Central memory CD4-positive, alpha-beta T cell (primary cell): ENCODE measurements around the gene MAN1C1.
A peak's percentile ranks its signal among the peaks of the same experiment; 100 is the strongest.
"Not testable (repeated sequence)": the region's sequence is repeated elsewhere in the genome, so short reads cannot be mapped to it uniquely, and the experiment has no call there.

ENCODE experiments used
- DNase-seq: peaks from one replicate; pipeline ENCODE4 v3.0.0; 2022

Gene MAN1C1

DNA sequence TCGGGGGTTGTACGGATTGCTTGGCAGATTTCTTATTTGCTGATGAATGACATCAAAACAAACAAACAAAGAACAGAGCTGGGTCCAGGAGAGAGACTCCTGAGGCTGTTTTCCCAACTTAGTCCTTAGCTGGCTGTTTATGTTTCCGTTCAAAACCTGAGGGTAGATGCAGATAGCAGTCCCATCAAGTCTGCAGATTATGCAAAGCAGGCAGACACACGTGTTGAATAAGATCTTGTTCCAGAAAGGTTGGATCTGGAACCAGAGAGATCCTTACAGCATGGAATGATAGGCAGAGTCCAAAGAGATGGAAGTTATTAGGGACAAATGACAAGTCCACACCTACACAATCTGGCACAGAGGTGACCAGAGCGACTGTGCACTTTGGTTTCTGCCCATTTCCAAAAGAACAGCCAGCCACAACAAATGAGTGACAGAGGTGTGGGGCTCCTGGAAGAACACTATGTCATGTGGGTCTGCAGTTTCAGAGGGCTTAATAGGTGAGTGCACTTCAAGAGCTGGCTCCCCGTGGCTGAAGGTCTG lies 65.5 kb downstream of the MAN1C1 start:
- no peak for DNase-seq

DNA sequence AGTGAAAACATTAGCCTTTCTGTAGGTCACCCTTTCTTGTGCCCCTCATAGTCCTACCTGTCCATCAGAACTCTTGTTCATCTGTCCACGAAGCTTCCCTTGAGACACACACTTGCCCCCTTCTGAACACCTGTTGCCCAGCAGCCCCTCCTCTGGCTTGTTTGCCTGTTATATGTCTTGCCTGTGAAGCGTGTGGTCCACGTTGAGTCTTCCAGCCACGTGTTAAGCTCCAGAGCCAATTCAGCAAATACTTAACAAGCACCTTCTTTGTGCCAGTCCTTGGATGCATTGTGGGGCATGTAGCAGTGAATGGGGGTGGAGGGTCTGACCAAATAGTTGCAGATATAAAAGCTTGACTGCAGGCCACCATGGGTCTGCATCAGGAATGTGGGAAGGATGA lies 66.6 kb downstream of the MAN1C1 start:
- DNase-seq: no peak

DNA sequence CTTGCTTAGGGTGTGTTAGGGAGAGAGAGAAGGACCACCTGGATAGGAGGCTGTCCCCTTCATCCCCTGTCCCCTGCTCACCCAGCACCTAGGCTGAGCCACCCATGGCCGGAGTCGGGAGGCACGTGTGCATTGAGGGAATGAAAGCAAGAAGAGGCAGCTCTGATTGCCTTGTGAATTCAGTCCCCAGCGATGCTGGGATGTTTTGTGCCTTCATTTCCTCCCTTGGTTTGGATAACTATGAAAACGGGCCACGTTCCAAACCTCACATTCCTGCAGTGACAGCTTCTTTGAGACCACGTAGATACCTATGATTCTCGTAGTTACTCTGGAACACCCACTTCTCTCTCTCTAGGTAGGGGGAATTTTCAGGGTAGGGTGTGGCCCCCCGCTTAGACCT lies 67.1 kb downstream of the MAN1C1 start:
- no peak for DNase-seq

DNA sequence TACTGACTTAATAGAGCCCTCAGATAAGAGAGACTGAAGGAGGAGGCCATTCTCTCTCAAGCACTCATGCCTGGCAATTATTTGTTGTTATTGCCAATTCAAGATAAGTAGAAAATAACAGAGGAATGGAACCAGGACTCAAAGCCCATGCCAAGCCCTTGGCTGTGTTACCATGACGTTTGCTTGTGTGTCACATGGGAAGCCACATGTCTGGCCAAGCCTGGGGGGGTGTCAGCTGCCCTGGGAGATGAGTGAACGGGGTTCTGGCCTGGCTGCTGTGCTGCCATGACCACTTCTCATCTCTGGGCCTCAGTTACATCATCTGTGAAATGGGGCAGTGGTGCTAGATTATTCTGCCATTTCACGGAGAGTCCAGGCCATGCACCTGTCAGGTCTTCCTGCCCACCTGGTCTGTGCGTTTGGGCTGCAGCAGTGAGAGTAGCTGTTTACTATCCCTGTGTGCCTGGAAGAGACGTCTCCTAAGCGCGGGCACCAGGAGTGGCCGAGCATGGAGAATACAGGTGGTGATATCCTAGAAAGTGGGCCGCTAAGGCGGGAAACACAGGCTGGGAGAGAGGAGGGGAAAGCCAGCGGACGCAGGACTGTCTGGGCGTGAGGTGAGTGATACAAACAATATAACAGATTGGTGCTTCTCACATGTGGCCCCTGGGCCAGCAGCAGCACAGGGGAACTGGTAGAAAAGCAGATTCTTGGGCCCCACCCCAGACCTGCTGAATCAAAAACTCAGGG lies 67.8 kb downstream of the MAN1C1 start:
- DNase-seq: no peak

DNA sequence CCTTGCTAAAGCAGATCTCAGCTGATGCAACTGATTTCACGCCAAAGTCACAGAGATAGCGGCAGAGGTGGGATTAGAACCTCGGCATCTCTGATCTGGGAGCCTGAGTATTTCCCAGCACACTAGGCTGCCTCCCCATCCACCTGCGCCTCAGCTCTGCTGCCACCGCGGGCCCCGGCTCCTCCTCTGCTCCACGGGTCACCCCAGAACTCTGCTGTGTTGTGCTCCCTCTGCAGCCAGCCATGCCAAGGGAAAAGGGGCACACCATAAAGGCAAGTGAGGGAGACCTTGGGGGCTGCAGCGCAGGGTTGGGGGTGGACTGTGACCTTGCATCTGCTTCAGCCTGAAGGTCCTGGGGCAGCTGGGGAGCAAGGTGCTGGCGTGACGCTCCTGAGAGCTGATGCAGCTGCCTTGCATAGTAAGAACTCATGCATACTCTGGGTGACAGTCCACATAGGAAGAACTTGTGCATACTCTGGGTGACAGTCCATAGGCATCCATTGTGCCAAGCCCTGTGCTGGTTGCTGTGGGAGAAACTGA lies 68.7 kb downstream of the MAN1C1 start:
- DNase-seq: no peak

DNA sequence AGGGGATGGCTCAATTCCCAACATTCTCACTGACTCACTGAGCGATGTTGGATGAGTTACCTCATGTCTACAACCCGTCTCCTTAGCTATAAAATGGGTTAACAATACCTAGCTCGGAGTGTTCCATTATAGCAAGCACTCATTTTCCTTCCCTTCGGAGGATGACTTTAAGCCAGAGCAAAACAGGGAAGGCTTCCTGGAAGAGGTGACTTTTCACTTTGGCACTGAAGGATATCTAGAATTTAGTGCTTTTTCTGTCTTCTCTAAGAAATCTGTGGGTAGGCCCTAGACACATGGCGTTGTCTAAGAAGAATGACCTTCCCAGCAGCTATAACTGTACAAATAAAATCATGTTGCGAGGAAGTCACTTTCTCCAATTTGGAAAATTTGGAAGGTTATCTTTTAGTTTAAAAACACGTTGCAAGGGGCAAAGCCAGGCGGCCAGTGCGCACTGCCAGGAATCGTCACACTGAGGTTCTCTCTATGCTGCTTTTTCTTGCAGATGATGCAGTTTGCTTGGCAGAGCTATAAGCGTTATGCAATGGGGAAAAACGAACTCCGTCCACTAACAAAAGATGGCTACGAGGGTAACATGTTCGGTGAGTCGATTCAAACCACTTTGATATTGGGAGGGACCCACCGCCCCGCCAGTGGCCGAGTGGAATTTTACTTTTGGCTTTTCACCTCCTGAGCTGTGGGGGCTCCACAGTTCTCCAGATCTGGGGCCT lies 69.5 kb downstream of the MAN1C1 start:
- DNase-seq: no peak

DNA sequence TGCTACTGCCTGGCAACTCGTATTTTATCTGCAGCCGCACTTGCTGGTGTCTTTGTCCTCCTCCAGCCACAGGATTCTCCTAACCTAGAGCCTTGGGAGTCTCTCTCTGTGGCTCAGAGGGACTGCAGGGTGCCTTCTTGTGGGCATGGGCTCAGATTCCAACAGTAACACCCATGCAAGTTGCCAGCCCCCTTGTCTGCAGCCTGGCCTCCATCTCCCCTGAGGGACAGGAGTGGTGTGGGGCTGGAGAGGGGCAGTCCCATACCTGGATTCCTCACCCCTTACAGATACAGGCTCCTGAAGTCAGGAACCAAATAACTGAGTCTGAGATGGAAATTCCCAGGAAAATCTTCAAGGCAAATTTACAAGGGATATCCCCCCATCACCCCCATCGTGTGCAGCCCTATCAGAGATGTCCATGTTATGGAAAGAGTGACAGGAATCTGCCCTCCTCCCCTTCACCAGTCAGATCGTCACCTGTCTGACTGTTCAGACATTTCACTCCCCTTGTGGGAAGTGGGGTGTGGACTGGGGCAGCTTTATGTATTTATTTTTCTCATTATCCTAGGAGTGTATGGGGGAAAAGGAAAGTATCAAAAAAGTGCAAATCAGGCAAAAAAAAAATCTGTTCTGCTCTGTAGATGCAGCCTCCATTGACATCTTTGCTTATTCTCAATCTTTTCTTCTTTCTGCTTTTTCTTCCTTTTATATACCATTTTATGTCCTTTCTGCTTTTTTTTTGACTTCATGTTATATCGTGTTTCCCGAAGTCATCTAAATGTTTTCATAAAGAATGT lies 70.8 kb downstream of the MAN1C1 start:
- no peak for DNase-seq

DNA sequence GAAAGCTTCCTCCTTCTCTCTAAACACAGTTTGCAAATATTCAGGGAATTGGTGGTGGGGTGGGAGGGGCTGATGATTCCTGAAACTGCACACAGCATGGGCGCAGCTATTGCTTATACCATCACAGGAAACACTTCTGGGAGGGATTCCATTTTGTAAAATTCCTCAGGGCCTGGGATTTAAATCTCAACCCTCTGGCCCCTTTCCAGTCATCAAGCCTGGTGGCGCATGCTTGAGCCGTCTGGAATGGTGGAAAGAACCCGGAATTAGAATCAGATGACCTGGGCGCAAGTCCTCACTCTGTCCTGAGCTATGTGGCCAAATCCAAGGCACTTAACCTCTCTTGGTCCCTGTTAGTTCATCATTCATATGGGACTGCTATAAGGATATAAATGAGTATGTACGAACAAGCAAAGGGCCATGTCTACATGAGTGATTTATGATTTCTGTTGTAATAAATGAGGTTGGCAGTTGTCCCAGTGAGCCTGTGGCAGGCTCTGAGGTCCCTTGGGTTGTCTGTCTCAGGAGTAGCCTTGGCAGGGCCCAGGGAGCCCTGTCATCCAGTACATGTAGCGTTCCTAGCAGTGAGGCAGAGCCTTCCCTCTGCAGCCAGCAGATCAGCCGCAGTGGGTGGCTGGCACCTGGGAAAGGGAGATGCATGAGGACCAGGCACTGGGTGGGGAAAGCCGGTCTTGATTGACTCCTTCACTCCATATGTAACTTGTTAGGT lies 72.0 kb downstream of the MAN1C1 start:
- no peak for DNase-seq

DNA sequence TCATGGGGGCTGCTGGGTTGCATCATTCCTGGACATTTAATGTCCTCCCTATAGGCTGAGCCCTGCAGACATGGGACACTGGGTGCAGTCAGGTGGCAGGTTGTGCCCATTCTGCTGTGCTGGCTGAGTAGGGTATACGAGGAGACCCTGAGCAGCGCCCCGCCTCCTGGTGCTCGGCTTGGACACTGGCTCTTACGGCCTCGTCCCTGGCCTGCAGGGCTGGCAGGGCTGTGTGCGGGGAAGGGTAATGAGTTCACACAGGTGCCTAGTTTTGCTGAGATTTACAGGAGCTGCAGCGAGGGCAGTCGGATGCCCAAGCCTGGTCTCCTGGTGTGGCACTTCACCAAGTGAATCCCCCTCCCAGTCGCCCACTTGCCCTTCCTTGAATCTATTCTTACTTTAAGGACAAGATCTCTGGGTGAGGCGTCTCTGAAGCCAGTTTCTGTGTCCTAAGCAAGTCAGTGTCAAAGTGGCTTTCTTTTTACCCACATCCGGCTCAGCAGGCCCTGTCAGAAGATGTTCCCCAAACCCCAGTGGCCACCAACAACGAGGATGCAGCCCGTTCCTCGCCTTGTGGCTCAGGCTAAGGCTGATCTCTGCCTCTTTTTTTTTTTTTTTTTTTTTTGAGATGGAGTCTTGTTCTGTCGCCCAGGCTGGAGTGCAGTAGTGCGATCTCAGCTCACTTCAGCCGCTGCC lies 73.2 kb downstream of the MAN1C1 start:
- DNase-seq: peak; percentile 15

DNA sequence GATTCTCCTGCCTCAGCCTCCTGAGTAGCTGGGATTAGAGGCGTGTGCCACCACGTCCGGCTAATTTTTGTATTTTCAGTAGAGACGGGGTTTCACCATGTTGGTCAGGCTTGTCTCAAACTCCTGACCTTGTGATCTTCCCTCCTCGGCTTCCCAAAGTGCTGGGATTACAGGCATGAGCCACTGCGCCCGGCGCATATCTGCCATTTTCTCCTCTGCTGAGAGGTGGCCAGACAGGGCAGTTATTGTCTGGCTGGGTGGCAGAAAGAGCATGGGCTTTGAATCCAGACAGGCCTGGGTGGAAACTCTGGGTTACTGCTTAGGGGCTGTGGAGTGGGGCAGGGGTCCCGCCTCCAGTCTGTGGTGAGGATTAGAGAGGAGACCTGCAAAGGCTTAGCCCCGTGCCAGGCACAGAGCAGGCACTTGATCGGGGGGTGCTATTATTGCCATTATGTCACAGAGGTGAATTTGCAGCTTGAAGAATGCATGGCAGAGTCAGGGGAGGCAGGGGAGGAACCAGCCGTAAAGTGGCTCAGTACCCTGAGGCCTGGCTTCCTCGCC lies 73.9 kb downstream of the MAN1C1 start:
- no peak for DNase-seq

DNA sequence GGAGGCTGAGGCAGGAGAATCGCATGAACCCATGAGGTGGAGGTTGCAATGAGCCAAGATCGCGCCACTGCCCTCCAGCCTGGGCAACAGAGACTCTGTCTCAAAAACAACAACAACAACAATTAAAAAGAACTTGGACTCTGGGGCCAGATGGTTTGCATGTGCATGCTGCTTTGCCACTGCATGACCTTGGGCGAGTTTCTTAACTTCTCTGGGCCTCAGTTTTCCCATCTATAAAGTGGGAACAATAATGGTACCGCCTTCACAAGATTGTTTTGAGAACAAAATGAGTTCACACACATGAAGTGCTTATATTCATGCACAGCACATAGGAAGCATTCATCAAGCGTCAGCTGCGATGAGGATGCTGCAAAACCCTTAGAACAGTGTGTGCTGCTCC lies 74.6 kb downstream of the MAN1C1 start:
- no peak for DNase-seq

DNA sequence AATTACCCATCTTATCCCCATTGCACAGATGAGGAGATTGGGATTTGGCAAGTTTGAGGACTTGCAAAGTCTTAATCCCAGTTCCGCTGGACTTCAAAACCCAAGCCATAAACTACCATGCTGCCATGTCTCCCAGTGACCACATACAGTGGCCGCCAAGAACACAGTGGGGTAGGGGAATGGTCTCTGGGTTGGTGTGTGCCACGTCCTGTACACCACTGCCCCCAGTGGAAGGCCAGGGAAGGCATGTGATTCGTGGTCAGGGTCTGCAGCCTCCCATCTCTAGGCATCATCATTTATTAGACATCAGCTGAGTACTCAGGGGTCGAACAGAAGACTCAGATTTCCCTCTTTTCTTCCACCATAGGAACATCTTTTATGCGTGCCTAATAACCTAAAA lies 76.0 kb downstream of the MAN1C1 start:
- DNase-seq: no peak

DNA sequence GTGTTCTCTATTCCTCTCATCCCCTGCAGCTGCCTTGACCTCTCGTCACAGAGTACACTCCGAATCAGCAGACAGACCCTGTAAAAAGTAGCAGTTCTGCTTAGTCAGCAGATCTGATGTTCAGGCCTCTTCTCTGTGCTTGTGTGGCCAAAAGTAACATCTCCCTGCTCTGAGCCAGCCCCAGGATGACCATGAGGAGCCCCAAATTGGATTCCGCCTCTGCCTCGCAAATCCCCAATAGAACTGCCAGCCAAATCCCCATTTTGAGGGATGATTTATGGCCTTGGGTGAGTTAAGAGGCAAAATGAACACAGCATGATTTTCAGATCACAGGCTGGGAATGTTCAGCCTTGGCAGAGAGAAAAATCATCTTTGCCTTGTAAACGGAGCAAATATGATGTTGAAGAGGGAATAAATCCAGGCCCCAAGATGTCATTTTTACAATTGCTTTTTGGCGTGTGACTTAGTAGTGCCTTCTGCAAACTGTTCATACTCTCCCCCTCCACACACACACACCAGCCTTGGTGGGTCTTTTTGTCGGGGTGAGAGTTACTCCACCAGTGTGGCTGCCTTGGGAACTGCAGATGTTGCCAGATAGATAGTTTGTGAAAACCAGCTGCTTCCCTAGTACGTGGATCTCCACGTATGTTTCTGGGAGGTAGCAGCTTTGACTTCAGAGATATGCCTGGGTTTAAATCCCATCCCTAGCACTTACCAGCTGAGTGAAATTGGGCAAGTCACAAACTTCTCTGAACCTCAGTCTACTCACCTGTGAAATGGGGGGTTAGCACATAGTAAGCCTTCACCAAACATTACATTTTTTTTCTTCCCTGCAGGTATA lies 77.8 kb downstream of the MAN1C1 start:
- no peak for DNase-seq

DNA sequence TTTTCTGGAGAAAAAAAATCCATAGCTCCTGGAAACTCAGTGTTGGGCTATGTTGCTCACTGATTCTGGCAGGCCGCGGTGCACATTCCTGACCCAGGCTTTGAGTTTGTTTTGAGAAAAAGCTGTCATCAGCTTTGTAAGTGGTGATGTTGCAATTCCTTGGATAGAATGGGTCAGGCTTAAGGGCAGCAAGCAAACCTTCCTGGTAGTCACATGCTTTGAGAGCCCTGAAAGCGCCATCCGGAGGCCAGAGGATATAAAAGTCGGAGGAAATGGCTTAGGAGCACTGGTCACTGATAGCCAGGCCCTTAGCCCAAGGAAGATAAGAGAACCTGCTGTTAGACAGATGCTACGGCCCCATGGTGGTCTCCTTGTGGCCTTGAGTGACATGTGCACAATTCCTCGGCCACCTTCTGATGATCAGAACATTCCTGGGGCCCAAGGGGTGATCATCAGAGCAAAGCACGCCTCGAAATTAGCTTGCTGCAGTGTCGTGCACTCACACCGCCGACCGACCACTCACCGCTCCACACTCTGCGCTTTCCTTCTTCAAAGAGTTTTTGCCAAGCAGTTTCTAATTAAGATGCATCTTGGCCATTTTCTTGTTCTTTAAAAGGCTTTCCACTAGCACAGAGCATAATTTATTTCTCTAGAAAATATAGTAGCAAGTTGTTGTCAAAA lies 78.6 kb downstream of the MAN1C1 start:
- DNase-seq: no peak

DNA sequence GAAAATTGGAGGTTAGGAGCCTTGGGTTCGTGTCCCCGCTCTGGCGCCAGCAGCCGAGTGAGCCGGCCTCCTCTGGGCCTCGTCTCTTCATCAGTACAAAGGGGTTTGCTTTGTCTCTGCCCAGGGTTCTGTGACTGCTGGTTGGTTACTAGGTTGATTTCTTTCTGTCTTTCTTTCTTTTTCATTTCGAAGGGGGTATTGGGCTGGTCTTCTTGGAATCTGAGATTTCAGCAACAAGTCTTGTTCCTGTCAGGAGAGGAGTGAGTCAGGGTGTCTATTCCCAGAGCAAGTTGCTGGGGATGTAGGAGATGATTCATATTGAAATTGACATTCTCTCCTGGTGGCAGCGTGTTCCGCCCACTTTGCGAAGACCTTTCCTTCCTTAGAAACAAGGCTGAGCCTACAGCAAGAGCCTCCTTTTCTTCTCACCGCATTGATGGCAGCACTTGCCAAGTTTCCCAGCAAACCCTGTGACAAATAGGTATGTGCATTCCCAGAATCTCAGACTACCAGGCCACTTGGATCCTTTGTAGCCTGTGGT lies 79.2 kb downstream of the MAN1C1 start:
- no peak for DNase-seq

DNA sequence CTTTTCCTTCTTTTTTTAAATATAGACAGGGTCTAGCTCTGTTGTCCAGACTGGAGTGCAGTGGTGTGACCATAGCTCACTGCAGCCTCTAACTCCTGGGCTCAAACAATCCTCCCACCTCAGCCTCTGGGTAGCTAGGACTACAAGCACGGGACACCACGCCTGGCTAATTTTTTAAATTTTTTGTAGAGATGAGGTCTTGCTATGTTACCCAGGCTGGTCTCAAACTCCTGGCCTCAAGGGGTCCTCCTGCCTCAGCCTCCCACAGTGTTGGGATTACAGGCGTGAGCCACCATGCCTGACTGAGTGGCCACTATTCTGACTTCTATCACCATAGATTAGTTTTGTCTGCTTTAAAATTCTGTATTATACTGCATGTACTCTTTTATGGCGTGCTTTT lies 80.1 kb downstream of the MAN1C1 start:
- not testable (repeated sequence) for DNase-seq

DNA sequence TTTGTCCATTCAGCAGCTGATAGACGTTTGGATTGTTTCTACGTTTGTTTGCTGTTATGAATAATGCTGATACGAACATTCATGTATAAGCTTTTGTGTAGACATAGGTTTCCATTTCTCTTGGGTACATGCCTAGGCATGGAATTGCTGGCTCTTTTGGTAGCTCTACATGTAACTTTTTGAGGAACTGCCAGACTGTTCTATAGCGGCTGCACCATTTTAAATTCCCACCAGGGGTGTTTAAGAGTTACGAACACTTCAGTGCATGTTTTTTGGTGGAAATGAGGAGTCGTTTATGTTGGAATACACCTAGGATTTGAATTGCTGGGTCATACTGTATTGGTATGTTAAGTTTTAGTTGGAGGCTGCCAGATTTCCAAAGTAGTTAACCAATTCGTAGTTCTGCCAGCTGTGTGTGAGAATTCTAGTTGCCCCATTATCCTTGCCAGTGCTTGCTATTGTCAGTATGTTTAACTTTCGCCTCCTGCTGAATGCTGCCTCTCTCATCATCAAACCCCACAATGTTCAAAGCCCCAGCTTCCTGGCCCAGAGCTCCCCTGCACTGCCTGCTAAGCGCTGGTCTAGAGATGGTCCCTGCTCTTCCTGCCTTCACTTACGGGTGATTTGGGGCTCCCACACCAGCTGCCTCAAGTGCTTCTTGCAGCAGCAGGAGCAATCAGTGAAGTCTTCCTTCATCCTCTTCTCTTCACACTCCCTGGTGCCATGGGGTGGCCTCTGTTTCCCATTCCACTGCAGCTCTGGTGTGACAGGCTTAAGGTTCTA lies 81.0 kb downstream of the MAN1C1 start:
- DNase-seq: peak; percentile 15

DNA sequence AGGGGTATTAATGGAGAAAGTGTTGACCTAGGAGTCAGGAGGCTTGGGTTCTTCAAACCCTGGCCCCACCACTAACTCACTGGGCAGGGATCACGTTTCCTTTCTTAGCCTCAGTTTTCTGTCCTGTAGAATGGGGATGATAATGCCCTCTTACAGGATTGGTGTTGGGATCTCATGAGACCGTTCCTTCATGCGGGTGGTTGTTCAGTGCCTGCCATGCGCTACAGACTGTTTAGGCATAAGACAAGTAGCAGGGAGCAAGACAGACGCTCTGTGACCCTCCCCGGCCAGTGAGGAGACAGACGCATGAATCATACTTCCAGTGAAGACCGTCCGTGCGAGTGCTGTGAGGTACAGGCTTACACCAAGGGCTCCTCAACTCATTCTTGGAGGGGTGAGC lies 81.7 kb downstream of the MAN1C1 start:
- DNase-seq: no peak

DNA sequence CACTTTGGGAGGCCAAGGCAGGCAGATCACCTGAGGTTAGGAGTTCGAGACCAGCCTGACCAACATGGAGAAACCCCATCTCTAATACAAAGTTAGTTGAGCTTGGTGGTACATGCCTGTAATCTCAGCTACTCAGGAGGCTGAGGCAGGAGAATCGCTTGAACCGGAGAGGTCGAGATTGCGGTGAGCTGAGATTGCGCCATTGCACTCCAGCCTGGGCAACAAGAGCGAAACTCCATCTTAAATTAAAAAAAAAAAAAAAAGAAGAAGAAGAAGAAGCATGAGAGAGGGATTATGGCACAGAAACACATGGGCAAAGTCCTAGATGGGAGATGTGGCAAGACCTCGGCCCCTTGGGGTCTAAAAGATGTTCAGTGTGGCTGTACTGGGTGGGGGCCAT lies 82.5 kb downstream of the MAN1C1 start:
- not testable (repeated sequence) for DNase-seq
